ACC112 (cell line): Measurements from ENCODE around the gene RAB43.
"Not testable (repeated sequence)": the region's sequence is repeated elsewhere in the genome, so short reads cannot be mapped to it uniquely, and the experiment has no call there.

Source experiments
- H2AFZ ChIP-seq: fragments of 200-600 bp; sonication (generic); one replicate; pipeline ENCODE4 v1.6.0; 2017; ENCODE audit warnings: antibody characterized with exemption, low read length; ENCODE audit not compliant: unreplicated experiment
- H3K27ac ChIP-seq: fragments of 200-600 bp; sonication (generic); 2 replicates; pipeline ENCODE4 v1.5.1; 2014; ENCODE audit warnings: low read depth, mild to moderate bottlenecking, antibody characterized with exemption, low read length, moderate library complexity
- H3K27me3 ChIP-seq: fragments of 200-600 bp; sonication (generic); 2 replicates; pipeline ENCODE4 v1.6.1; 2014; ENCODE audit warnings: mild to moderate bottlenecking, antibody characterized with exemption, low read length, moderate library complexity, mixed read lengths; ENCODE audit not compliant: insufficient read depth
- H3K36me3 ChIP-seq: fragments of 200-600 bp; sonication (generic); 2 replicates; pipeline ENCODE4 v1.6.1; 2016; ENCODE audit warnings: mild to moderate bottlenecking, antibody characterized with exemption, low read length, moderate library complexity, mixed read lengths; ENCODE audit not compliant: insufficient read depth
- H3K4me1 ChIP-seq: fragments of 200-600 bp; sonication (generic); one replicate; pipeline ENCODE4 v1.6.1; 2016; ENCODE audit warnings: low read length, mixed read lengths; ENCODE audit not compliant: insufficient read depth, unreplicated experiment, control insufficient read depth
- H3K4me3 ChIP-seq: fragments of 200-600 bp; sonication (generic); 2 replicates; pipeline ENCODE4 v1.5.1; 2014; ENCODE audit warnings: mild to moderate bottlenecking, low read depth, low read length
- H3K79me2 ChIP-seq: fragments of 200-600 bp; sonication (generic); one replicate; pipeline ENCODE4 v1.6.0; 2016; ENCODE audit warnings: low read length; ENCODE audit not compliant: control insufficient read depth, unreplicated experiment, insufficient read depth

RAB43 gene

DNA sequence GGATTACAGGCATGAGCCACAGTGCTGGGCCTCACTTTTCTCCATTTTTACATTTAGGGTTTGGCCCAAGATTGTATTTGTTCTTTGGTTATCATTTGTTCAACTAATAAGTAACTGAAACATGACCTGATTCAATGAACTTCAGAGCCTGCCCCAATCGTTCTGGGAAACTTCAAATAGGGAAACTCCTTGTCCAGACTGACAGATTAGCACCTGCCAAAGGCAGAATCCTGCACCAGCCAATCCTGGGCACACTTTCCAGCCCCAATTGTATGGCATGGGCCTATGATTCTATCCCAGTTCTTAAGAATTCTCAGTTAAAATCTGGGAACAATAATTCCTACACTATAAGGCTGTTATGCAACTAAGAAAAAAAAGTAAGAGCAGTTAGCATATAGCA lies 18.3 kb upstream of the RAB43 start:
- H3K27ac ChIP-seq, result no peak overlapping the region
- no peaks in the 10 kb centered on the region for H3K4me1 ChIP-seq
- H3K36me3 ChIP-seq, result no peaks in the 10 kb centered on the region
- no peak overlapping the region for H2AFZ ChIP-seq
- H3K79me2 ChIP-seq, result no peaks in the 10 kb centered on the region
- no peak overlapping the region for H3K4me3 ChIP-seq
- no peaks in the 10 kb centered on the region for H3K27me3 ChIP-seq

DNA sequence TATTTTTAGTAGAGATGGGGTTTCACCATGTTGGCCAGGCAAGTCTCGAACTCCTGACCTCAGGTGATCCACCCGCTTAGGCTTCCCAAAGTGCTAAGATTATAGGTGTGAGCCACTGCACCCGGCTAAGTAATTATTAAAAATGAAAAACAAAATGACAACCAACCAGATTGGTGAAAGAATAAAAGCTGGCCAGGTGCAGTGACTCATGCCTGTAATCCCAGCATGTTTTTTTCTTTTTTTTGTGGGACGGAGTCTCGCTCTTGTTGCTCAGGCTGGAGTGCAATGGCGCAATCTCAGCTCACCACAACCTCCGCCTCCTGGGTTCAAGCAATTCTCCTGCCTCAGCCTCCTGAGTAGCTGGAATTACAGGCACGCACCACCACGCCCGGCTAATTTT lies 14.7 kb upstream of the RAB43 start:
- not testable (repeated sequence) for H3K27ac ChIP-seq, H3K27me3 ChIP-seq, H3K79me2 ChIP-seq, H3K4me3 ChIP-seq, H3K36me3 ChIP-seq, H2AFZ ChIP-seq, H3K4me1 ChIP-seq

DNA sequence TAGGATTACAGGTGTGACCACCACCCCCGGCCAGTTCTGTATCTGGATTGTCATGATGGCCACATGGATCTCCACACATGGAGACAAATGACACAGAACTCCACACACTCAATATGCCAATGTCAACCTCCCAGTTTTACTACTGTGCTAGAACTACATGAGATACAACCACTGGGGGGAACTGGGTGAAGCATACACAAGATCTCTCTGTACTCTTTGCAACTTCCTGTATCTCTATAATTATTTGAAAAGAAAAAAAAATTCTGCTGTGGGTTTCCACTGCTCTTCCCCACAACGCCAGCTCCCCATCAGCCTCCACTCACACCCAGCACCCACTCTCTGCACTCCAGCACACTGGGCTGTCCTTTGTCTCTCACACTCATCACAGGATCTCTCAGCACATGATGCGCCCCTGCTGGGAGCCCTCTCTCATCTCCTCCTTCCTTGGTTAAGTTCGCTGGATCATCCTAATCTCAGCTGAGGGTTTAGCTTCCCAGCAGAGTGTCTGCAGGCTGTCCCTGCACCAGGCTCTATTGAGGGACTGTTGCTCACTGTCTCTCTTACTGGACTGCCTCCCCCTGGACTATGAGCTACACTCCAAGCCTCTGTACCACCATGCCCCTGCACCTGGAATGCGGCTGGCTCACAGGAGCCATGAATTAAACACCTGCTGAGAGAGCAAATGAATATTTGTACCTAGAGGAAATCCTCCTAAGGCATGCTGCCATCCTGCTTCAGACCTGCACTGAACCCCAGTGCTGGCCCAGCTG lies 10.7 kb upstream of the RAB43 start:
- Histone ChIP-seq H3K27ac (no peak overlapping the region), H3K27me3 (no peaks in the 10 kb centered on the region), H3K4me3 (no peak overlapping the region), H3K79me2 (no peaks in the 10 kb centered on the region), H3K4me1 (no peaks in the 10 kb centered on the region), H3K36me3 (0 out of 2 replicates have a peak, but pooled peaks cover 3% of the 10 kb centered on the region), H2AFZ (no peak overlapping the region)

DNA sequence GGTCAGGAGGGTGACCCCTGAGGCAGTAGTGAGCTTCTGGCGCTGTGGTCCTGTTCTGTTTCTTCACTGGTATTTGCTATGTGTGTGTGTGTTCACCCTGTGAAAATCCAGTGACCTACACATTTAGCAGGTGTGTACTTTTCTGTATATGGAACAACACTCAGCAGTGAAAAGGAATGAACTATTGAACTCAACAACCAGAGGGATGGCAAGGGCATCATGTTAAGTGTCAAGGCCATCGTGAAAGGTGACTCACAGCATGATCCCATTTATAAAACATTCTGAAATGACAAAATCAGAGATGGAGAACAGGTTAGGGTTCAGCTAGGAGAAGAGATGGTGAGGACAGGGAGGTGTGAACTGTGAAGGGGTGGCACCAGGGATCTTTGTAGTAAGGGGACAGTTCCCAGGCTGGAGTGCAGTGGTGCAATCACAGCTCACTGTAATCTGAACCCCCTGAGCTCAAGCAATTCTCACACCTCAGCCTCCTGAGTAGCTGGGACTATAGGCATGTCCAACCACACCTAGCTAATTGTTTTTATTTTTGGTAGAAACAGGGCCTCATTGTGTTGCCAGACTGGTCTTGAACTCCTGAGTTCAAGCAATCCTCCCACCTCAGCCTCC lies 10.0 kb upstream of the RAB43 start:
- Histone ChIP-seq H3K4me3 (no peak overlapping the region), H3K27ac (no peak overlapping the region), H3K79me2 (no peaks in the 10 kb centered on the region), H3K4me1 (no peaks in the 10 kb centered on the region), H3K27me3 (no peaks in the 10 kb centered on the region), H2AFZ (no peak overlapping the region), H3K36me3 (0 out of 2 replicates have a peak, but pooled peaks cover 3% of the 10 kb centered on the region)

DNA sequence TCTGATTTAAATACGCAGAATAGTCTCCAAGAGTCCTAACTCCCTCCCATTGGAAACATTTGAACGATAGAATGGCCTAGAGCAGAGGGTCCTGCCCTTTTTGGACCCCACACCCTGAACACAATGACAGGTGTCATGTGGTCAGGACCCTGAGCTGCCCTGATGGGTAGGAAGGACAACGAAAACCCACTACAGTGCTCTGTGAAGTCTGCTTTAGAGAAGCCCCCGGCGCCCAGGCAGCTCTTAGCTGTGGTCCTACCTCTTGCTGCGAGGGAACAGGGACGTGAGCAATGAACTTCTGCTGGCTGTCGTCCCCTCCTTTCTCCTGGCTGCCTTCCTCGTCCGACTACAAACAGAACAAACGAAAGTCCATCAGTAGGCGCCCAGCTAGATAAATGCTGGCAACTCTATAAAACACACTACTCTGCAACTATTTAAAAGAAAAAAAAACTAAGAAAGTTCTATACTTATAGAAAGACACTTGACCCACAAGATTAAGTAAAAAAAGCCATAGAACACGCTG lies 8.7 kb upstream of the RAB43 start:
- Histone ChIP-seq H3K79me2 (no peaks in the 10 kb centered on the region), H2AFZ (no peak overlapping the region), H3K27me3 (no peaks in the 10 kb centered on the region), H3K4me3 (no peak overlapping the region), H3K36me3 (0 out of 2 replicates have a peak, but pooled peaks cover 3% of the 10 kb centered on the region), H3K4me1 (no peaks in the 10 kb centered on the region), H3K27ac (no peak overlapping the region)

DNA sequence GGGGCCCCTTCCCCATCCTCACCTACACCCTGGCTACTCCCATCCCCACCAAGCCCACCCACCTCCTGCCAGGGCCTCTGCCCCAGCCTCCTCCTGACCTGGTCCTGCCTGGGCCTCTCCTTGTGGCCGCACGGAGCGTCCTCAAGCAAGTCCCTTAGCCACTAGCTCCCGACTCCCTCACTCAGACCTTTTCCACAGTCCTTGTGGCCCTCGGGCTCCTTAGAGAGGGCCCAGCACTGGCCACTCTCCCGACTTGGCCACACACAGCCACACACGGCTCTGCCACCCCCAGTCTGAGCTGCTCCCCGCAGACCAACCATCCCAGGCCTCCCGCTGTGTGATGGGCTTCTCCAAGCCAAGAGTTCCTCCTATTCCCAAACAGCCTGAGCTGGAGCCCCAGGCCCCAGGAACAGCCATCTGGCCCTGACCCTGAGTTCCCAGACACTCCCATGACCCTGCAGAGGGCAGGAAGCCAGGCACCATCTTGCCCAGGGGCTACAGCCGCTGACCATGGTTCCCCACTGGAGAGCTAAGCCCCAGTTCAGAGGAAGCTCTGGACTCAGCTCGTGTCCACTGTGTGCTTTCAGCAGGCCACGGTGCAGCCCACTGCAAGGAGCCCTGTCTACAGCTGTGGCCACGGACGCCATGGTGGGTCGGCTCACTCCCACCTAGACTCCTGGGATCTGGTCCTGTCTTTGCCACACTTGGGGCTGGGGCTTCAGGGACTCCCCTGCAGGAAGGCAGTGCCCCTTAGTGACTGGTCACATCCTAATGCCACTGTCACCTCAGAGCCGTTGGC lies 7.0 kb upstream of the RAB43 start:
- H3K27ac ChIP-seq, result no peak overlapping the region
- H3K4me1 ChIP-seq, result no peaks in the 10 kb centered on the region
- 0 out of 2 replicates have a peak, but pooled peaks cover 3% of the 10 kb centered on the region for H3K36me3 ChIP-seq
- no peak overlapping the region for H3K4me3 ChIP-seq
- no peaks in the 10 kb centered on the region for H3K27me3 ChIP-seq
- H3K79me2 ChIP-seq, result no peaks in the 10 kb centered on the region
- H2AFZ ChIP-seq, result no peak overlapping the region

DNA sequence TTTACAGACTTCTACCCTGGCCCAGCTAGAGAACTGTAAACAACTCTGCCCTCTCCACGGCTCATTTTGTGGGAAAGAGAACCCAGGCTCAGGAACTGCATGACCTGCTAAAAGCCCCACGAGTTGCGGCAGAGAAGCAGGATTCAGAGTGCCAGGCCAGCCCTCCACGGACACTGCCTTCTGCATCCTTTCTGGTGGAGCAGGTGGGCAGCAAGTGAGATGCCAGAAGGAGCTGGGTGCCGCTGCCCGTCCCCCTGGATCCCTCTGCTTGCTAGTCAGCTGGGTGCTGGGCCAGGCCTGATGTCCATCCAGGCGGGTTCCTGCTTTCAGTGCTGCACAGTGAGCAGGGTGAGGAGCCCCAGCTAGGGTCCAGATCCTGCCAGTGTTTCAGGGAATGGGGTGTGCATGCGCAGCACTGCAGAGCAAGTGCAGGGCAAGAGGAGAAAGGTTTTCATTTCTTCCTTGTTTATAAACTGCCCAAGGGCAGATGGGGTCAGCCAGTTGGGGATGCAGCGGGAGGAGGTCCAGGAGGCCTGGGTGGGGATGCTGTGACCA lies 5.2 kb upstream of the RAB43 start:
- Histone ChIP-seq H3K27ac (no peak overlapping the region), H2AFZ (no peak overlapping the region), H3K36me3 (no peaks in the 10 kb centered on the region), H3K4me3 (no peak overlapping the region), H3K79me2 (no peaks in the 10 kb centered on the region), H3K27me3 (no peaks in the 10 kb centered on the region), H3K4me1 (no peaks in the 10 kb centered on the region)

DNA sequence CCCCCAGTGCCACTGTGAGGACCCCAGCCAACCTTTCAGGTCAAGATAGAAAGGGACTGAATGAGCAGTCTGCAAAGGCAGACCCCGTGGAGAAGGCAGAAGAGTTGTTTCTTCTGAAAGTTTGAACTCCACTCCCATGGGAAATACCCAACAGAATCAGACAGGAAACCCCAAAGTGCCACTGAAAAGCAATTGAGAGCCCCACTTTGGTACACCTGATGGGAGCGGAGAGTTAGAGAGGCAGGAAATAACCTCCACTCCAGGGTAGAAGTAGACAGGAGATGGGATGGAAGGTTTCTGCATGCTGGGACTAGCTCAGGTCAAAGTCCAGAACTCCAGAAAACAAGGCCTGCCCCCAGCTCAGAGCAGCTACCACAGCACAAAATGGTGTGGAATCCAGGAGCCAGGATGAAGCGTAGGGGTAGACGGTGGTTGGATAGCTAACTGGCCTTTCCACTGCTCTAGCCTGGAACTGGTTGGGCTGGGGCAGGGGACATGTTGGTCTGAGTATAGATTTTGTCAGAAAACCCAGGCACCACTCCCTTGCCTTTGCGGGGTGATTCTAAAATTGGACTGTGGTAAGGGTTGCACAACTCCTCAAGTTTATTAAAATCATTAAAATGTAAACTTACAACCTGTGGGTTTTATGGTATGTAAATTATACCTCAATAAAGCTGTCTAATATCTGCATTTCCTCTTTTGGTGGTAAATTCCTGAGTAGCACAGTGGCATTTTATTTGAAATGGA lies 1.9 kb upstream of the RAB43 start:
- Histone ChIP-seq H3K27me3 (no peaks in the 10 kb centered on the region), H3K4me1 (peaks cover 12% of the 10 kb centered on the region), H3K79me2 (peaks cover 17% of the 10 kb centered on the region), H3K36me3 (no peaks in the 10 kb centered on the region), H3K27ac (no peak overlapping the region), H2AFZ (no peak overlapping the region), H3K4me3 (no peak overlapping the region)

DNA sequence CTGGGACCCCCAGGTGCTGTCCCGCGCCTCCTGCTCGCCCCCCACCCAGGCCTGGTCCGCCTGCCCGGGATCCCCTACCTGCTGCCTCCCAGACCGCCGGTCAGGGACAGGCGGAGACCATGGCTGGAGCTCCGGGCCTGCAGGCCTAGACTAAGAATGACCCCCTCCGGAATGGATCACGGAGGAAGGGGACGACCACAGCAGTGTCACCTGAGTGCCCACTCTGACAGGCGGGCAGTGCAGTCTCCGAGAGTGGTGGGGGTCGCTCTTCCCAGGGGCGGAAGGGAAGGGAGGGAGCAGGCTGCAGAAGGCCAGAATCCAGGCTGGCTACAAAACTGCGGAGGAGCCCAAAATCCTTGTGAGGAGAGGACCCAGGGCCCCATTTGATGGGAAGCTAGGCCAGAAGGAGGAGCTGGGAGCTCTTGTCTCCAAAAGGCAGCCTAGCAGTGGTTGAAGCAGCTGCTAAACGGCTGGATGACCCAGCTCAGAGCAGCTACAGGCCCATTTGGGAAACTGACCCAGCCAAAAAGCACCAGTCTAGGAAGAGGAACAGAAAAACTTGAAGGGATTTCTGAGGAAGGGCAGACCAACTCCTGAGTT lies 908 bp upstream of the RAB43 start:
- Histone ChIP-seq H3K36me3 (0 out of 2 replicates have a peak, but pooled peaks cover 5% of the 10 kb centered on the region), H3K4me3 (no peak overlapping the region), H3K27me3 (no peaks in the 10 kb centered on the region), H2AFZ (no peak overlapping the region), H3K79me2 (peaks cover 27% of the 10 kb centered on the region), H3K4me1 (peaks cover 12% of the 10 kb centered on the region), H3K27ac (no peak overlapping the region)
